HG03060 (cell line): ENCODE measurements around the gene CCDC170.
"Not testable (repeated sequence)": the region's sequence is repeated elsewhere in the genome, so short reads cannot be mapped to it uniquely, and the experiment has no call there.

ENCODE experiments used
- ATAC-seq: cut with Tn5 transposase; IDR thresholded peaks from one replicate; pipeline ENCODE4 v1.9.1; 2021; ENCODE audit warnings: low read depth, moderate number of reproducible peaks; ENCODE audit not compliant: unreplicated experiment

The CCDC170 gene

DNA sequence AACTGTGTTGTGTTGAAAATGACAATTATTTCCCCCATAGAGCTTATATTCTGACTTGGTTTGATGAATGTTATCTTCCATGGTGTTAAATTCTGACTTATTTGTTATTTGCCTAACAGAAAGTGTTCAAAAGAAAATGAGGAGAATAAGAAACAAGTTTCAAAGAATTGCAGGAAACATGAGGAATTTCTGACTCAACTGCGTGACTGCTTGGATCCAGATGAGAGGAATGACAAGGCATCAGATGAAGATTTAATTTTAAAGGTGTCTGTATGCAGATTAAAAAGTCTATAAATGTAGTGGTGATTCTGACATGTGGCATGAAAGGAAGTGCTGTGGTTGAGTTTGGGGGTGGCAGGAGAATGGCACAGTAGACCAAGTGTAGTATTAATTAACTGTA is 50.6 kb downstream of the CCDC170 start:
- no peak for ATAC-seq

DNA sequence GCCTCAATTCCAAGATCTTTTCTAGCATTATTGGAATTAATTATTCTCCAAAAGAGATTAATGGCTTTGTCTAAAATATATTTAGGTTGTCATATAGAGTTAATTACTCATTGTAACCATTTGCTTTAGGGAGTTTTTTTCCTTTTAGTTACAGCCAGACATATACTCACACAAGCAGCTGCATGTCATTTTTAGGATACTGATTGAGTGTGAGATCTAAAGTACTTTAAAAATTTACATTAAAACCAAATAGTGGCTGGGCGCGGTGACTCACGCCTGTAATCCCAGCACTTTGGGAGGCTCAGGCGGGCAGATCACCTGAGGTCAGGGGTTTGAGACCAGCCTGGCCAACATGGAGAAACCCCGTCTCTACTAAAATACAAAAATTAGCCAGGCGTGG is 51.1 kb downstream of the CCDC170 start:
- ATAC-seq, result not testable (repeated sequence)

- ATAC-seq, result no peak
Observed at GRCh38 chr6:151546941-151547659, 53.3 kb downstream of the CCDC170 start.

DNA sequence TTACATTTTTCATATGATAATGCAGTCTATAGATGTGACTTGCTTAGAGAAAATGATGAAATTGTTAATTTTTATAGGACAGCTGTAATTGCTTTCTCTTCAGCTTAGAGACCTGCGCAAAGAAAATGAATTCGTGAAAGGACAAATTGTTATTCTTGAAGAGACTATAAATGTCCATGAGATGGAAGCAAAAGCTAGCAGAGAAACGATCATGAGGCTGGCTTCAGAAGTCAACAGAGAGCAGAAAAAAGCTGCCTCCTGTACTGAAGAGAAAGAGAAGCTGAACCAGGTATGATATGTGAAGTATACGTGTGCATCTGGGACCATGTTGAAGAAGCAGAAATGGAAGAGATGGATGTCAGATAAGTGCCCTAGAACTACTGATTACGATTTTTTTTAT is 54.4 kb downstream of the CCDC170 start:
- ATAC-seq, result no peak

DNA sequence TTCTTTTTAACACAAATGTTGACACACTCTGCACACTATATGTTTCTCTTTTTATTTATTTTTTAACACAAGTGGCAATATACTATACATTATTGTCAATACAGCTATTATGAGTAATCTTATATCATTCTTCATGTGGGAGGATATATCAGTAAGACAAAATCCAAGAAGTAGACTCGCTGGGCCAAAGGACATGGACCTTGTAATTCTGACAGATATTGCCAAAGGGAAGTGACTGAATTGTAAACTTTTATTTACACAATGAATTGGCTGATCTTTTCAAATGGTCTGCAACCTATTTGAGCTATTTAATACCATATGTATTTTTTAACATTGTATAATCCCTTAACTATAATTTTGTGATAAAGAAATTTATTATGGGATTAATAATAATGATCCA is 56.0 kb downstream of the CCDC170 start:
- no peak for ATAC-seq

DNA sequence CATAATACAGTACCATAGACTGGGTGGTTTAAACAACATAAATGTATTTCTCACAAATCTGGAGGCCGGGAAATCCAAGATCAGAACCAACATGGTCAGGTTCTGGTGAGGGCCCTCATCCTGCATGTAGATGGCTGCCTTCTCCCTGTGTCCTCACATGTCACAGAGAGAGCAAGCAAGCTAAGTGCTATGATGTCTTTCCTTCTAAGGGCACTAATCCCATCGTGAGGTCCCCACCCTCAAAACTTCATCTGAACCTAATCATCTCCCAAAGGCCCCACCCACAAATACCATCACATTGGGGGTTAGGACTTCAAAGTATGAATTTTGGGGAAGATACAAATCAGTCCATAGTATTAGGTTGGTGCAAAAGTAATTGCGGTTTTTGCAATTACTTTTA is 56.8 kb downstream of the CCDC170 start:
- ATAC-seq, result no peak

GRCh38 chr6:151551223-151551857 is 57.5 kb downstream of the CCDC170 start:
- no peak for ATAC-seq

DNA sequence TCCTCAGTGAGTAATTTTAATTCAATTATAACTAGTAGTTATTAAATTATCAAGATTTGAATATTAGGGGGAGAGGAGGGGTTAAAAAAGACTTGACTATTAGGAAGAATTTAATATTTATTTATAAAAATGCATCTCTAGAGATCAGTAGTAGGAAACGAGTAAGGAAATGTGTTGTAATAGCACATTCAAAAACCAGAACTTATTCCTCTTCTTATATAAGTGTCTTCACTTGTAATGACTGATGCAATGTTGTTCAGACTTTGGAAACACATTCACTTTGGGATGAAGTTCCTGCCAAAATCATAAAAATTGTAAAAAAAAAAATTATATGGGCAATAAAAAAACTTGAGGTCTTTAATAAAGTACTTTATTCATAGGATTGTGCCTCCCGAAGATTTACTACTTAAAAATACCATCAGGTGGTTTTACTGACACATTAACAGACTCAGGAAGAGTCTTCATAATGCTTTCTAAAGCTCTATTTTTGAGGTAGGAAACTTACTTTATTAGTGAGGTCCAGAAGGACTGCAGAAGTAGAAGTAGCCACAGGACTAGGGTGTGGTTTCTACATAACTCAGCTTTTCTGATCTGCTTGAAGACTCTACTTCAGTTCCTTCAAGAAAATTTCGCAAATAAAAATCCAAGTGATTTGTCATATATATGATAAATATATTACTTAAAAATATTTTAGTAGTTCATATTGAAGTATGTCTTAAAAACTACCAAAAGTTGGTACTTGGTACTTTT is 59.8 kb downstream of the CCDC170 start:
- no peak for ATAC-seq

DNA sequence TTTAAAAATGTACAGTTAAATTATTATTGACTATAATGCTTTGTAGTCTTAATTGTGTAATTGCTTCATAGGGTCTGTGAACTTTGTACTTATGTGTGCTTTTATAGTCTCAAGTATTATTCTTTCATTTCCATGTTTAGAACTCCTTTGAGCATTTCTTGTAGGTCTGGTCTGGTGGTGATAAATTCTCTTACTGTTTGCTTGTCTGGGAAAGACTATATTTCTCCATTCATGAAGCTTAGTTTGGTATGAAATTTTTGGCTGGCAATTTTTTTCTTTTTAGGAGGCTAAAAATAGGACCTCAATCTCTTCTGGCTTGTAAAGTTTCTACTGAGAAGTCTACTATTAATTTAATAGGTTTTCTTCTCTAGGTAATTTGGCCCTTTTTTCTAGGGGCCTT is 67.4 kb downstream of the CCDC170 start:
- no peak for ATAC-seq

- ATAC-seq, result no peak
Observed at GRCh38 chr6:151564654-151565053, 70.8 kb downstream of the CCDC170 start.

DNA sequence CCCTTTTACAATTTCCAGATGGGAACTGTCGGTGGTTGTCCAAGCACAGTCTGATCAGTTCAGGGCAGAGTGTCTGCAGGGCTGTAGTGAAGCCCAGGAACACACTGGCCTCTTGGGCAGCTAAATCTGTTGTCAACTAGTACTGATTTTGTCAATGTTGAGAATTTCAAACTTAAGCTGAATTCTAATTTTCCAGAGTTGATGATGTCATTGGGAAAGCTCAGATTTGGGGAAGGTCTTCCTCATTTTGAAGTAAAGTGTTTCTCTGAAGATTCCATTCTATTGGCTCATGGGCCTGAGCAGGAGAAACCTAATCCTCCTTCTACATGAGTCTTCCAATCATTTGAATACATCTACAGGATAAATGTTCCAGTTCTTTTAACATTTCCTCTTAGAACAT is 72.1 kb downstream of the CCDC170 start:
- ATAC-seq, result no peak

DNA sequence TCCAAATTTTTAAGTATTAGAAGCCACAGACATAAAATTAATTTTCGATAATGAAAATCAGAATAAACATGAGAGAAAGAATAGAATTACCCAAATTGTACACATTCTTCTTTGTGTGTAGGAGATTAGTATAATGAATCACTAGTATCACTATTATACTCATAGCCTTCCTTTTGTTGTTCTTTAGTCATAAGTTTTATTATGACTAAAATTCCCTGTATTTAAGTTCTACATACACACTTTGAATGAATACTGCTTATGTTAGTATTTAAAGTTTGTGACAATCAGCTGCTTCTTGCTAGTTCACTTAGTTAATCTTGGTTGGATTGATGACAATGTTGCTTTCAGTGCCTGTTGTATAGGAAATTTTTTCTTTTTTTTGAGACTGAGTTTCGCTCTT is 72.7 kb downstream of the CCDC170 start:
- no peak for ATAC-seq

- no peak for ATAC-seq
Observed at GRCh38 chr6:151576633-151577032, 82.8 kb downstream of the CCDC170 start.

- no peak for ATAC-seq
Observed at GRCh38 chr6:151577257-151577656, 83.4 kb downstream of the CCDC170 start.

DNA sequence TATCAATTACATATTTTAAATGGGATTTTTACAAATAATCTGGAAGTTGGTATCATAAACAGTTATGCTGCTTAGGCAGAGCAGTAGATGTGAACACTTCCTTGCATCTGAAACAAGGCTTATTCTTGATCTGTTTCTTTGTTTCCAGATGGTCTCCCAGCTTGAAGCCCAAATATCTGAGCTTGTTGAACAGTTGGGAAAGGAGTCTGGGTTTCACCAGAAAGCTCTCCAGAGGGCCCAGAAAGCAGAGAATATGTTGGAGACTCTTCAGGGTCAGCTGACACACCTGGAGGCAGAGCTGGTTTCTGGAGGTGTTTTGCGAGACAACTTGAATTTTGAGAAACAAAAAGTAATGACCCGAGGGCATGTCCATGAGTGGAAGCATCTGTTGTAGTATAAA is 91.9 kb downstream of the CCDC170 start:
- ATAC-seq, result no peak

DNA sequence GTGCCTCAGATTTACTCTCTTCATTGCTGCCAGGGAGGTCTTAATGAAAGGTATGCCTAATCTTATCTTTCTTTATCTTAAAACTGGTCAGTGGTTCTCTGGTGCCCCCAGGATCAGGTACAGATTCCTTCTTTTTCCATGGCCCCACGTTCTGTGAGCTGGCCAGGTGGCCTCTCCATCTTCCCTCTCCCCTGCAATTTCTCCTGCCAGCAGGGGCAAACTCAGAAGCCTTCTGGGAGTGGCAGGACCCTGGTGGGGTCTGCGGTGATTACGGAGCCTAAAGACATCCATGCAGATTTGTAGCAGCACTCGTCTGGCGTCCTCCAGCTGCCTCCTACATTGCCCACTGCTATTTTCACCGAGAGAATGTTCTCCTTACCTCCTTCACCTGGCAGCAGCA is 95.8 kb downstream of the CCDC170 start:
- ATAC-seq, result no peak

DNA sequence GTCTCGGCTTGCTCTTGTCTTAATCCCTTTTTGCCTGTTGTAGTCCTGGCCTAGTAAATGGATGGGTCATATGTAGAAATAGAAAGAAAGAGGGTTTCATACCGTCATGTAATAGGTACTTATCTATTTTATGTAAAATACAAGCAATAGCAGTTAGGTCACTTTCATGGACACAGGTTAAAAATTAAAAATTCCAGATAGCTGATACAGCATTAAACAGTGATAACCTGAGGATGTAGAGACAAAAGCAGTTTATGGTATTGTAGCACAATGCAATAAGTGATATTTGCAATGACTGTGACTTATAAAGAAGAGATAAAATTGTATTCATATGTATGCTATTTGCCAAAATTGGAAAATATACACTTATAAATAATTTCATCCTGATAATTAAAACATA is 96.9 kb downstream of the CCDC170 start:
- ATAC-seq, result no peak

DNA sequence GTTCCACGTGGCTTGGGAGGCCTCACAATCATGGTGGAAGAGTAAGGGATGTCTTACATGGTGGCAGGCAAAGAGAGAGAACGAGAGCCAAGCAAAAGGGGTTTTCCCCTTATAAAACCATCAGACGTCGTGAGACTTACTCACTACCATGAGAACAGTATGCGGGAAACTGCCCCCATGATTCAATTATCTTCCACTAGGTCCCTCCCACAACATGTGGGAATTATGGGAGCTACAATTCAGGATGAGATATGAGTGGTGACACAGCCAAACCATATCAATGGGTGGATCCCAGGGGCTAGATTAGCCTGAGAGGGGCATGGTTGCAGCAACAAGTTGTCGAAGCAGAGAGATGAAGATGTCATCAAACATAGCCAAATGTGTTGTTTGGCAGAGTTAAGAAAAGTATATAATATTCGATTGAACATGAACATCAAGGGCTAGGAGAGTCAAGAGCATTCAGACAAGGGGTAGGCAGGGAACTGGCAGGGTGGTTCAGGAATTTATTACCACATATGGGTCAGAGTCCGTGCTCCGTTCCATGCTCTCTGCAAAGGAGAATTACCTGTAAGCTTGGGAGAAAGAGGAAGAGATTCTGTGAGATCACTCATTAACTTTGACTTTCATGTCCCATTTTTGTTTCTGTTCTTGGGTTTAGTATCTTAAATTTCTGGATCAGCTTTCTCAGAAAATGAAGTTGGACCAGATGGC is 98.8 kb downstream of the CCDC170 start:
- ATAC-seq, result no peak

- ATAC-seq, result no peak
Observed at GRCh38 chr6:151609146-151609902, 115.5 kb downstream of the CCDC170 start.

DNA sequence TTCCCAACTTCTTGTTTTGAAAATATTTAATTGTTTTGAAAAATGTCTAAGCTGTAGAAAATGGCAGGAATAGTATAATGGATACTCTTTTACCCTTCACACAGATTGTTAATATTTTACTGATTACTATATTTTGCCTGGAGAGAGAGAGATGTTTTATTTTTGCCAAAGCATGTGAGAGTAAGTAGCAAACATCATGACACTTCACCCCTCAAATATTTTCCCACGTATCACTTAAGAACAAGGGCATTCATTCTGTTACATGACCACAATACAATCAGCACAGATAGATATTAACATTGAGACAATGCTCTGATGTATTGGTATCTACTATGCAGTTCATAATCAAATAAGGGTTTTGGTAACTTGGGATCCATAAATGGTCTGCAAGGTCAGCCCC is 116.5 kb downstream of the CCDC170 start:
- no peak for ATAC-seq
